Measurements from ENCODE around the gene MYO3A. TPM values are rescaled to one million over a fixed set of nuclear protein-coding genes. Genes with fewer than 3 reads are reported as not detected.

The MYO3A gene
- polyA plus RNA-seq (2013, experiment 1 of 2): 0.06 TPM
- polyA plus RNA-seq (2013, experiment 2 of 2): 0.08 TPM

- H4K91ac ChIP-seq (ENCODE audit: low read depth, low read length, poor library complexity): no peak within 1 kb of the TSS
- peak within 1 kb of the TSS; percentile 76 for H3K18ac ChIP-seq (ENCODE audit: low read length)
- H2AK5ac ChIP-seq (ENCODE audit: low read depth, low read length): no peak within 1 kb of the TSS
- no peak within 1 kb of the TSS for H3K23ac ChIP-seq (ENCODE audit: low read depth, low read length, poor library complexity)
- H2BK15ac ChIP-seq (ENCODE audit: low read length): no peak within 1 kb of the TSS
- peak within 1 kb of the TSS; percentile 77 for H3K9ac ChIP-seq (ENCODE audit: low read depth, low read length, poor library complexity)
- H3K4me2 ChIP-seq (ENCODE audit: insufficient read depth, low read length, poor library complexity, severe bottlenecking): peak within 1 kb of the TSS; percentile 90
- H3K4me3 ChIP-seq (ENCODE audit: low read length in 2 of 2): peak within 1 kb of the TSS; percentile 51 to 66
- no CpG with 5 or more reads among the region's 73 CpGs for WGBS, 2 donors (ENCODE audit: extremely low coverage in 2 of 2, insufficient read length in 2 of 2, insufficient replicate concordance in 1 of 2)
- no peak within 1 kb of the TSS for H3K27ac ChIP-seq (replicated peaks; ENCODE audit: low read length)
- no peak within 1 kb of the TSS for H4K8ac ChIP-seq (ENCODE audit: low read depth, low read length)
- no peak within 1 kb of the TSS for H2BK12ac ChIP-seq (ENCODE audit: low read length)
- H3K14ac ChIP-seq (ENCODE audit: low read length): no peak within 1 kb of the TSS
- H3K9me3 ChIP-seq (replicated peaks in 1 of 2; ENCODE audit: control insufficient read depth in 2 of 2, insufficient read depth in 1 of 2, low read depth in 1 of 2, low read length in 2 of 2): no peaks in the 10 kb centered on the region
- H3K36me3 ChIP-seq (replicated peaks in 1 of 2; ENCODE audit: control insufficient read depth in 2 of 2, insufficient read depth in 2 of 2, low read length in 2 of 2): no peaks in the 10 kb centered on the region
- no peak within 1 kb of the TSS for H2BK5ac ChIP-seq (ENCODE audit: low read length)
- peak; percentile 31 for DNase-seq (ENCODE audit: low spot score)
- no peak within 1 kb of the TSS for H2BK120ac ChIP-seq (ENCODE audit: low read depth, low read length)
- H3K27me3 ChIP-seq (ENCODE audit: control insufficient read depth in 3 of 3, insufficient read depth in 3 of 3, low read depth in 1 of 3, low read length in 3 of 3): peaks cover 6 to 32% (median 18%) of the 10 kb centered on the region in 3 experiments
- H2AFZ ChIP-seq (ENCODE audit: low read length): peak within 1 kb of the TSS; percentile 92
- H3K79me1 ChIP-seq (ENCODE audit: low read depth, low read length): no peaks in the 10 kb centered on the region
- H3K4ac ChIP-seq (ENCODE audit: low read length): no peak within 1 kb of the TSS
- peaks cover 0 to 5% of the 10 kb centered on the region in 2 donors for H3K4me1 ChIP-seq (ENCODE audit: control insufficient read depth in 2 of 2, insufficient read depth in 1 of 2, low read depth in 1 of 2, low read length in 2 of 2)
These were observed at the start of gene MYO3A for GRCh38 chr10:25933653-25934608. Gene MYO3A (plus strand): TSS chr10:25934229. CDS start chr10:25952111, 17,882 bp downstream.

- H2BK12ac ChIP-seq (ENCODE audit: low read length): no peak overlapping the region
- H2BK15ac ChIP-seq (ENCODE audit: low read length): no peak overlapping the region
- H3K14ac ChIP-seq (ENCODE audit: low read length): no peak overlapping the region
- H3K79me1 ChIP-seq (ENCODE audit: low read depth, low read length): no peaks in the 10 kb centered on the region
- no peak overlapping the region for H3K9ac ChIP-seq (ENCODE audit: low read depth, low read length, poor library complexity)
- H3K27ac ChIP-seq (replicated peaks; ENCODE audit: low read length): no peak overlapping the region
- no peak overlapping the region for H3K4ac ChIP-seq (ENCODE audit: low read length)
- no peak overlapping the region for H4K91ac ChIP-seq (ENCODE audit: low read depth, low read length, poor library complexity)
- no peak overlapping the region for H2BK120ac ChIP-seq (ENCODE audit: low read depth, low read length)
- no peaks in the 10 kb centered on the region for H3K27me3 ChIP-seq (ENCODE audit: control insufficient read depth in 3 of 3, insufficient read depth in 3 of 3, low read depth in 1 of 3, low read length in 3 of 3)
- H3K9me3 ChIP-seq (replicated peaks in 1 of 2; ENCODE audit: control insufficient read depth in 2 of 2, insufficient read depth in 1 of 2, low read depth in 1 of 2, low read length in 2 of 2): peaks cover 3 to 4% of the 10 kb centered on the region in 2 donors
- H2AK5ac ChIP-seq (ENCODE audit: low read depth, low read length): no peak overlapping the region
- H3K4me3 ChIP-seq (ENCODE audit: low read length in 2 of 2): no peak overlapping the region
- H3K4me2 ChIP-seq (ENCODE audit: insufficient read depth, low read length, poor library complexity, severe bottlenecking): no peak overlapping the region
- no peaks in the 10 kb centered on the region for H3K36me3 ChIP-seq (replicated peaks in 1 of 2; ENCODE audit: control insufficient read depth in 2 of 2, insufficient read depth in 2 of 2, low read length in 2 of 2)
- WGBS, 2 donors (ENCODE audit: extremely low coverage in 2 of 2, insufficient read length in 2 of 2, insufficient replicate concordance in 1 of 2): no CpG with 5 or more reads among the region's 5 CpGs
- H2BK5ac ChIP-seq (ENCODE audit: low read length): no peak overlapping the region
- H3K18ac ChIP-seq (ENCODE audit: low read length): no peak overlapping the region
- DNase-seq (ENCODE audit: low spot score): no peak
- no peak overlapping the region for H4K8ac ChIP-seq (ENCODE audit: low read depth, low read length)
- no peak overlapping the region for H3K23ac ChIP-seq (ENCODE audit: low read depth, low read length, poor library complexity)
- H2AFZ ChIP-seq (ENCODE audit: low read length): no peak overlapping the region
- peaks cover 0 to 4% of the 10 kb centered on the region in 2 donors for H3K4me1 ChIP-seq (ENCODE audit: control insufficient read depth in 2 of 2, insufficient read depth in 1 of 2, low read depth in 1 of 2, low read length in 2 of 2)
These were observed 45.4 kb upstream of the MYO3A start for GRCh38 chr10:25888627-25889026.

GRCh38 chr10:25890995-25891394, 43.0 kb upstream of the MYO3A start:
- no peak overlapping the region for H3K18ac ChIP-seq (ENCODE audit: low read length)
- H3K4me3 ChIP-seq (ENCODE audit: low read length in 2 of 2): no peak overlapping the region
- DNase-seq (ENCODE audit: low spot score): no peak
- no peak overlapping the region for H4K8ac ChIP-seq (ENCODE audit: low read depth, low read length)
- H2AK5ac ChIP-seq (ENCODE audit: low read depth, low read length): no peak overlapping the region
- no peaks in the 10 kb centered on the region for H3K36me3 ChIP-seq (replicated peaks in 1 of 2; ENCODE audit: control insufficient read depth in 2 of 2, insufficient read depth in 2 of 2, low read length in 2 of 2)
- no peak overlapping the region for H3K4ac ChIP-seq (ENCODE audit: low read length)
- peaks cover 0 to 4% of the 10 kb centered on the region in 2 donors for H3K4me1 ChIP-seq (ENCODE audit: control insufficient read depth in 2 of 2, insufficient read depth in 1 of 2, low read depth in 1 of 2, low read length in 2 of 2)
- peaks cover 3 to 4% of the 10 kb centered on the region in 2 donors for H3K9me3 ChIP-seq (replicated peaks in 1 of 2; ENCODE audit: control insufficient read depth in 2 of 2, insufficient read depth in 1 of 2, low read depth in 1 of 2, low read length in 2 of 2)
- no peak overlapping the region for H3K23ac ChIP-seq (ENCODE audit: low read depth, low read length, poor library complexity)
- H2BK12ac ChIP-seq (ENCODE audit: low read length): no peak overlapping the region
- no peak overlapping the region for H2BK5ac ChIP-seq (ENCODE audit: low read length)
- no peak overlapping the region for H3K9ac ChIP-seq (ENCODE audit: low read depth, low read length, poor library complexity)
- no peak overlapping the region for H2BK15ac ChIP-seq (ENCODE audit: low read length)
- H3K4me2 ChIP-seq (ENCODE audit: insufficient read depth, low read length, poor library complexity, severe bottlenecking): no peak overlapping the region
- H2AFZ ChIP-seq (ENCODE audit: low read length): no peak overlapping the region
- no peak overlapping the region for H3K27ac ChIP-seq (replicated peaks; ENCODE audit: low read length)
- H3K27me3 ChIP-seq (ENCODE audit: control insufficient read depth in 3 of 3, insufficient read depth in 3 of 3, low read depth in 1 of 3, low read length in 3 of 3): peaks cover 0 to 5% (median 0%) of the 10 kb centered on the region in 3 experiments
- H4K91ac ChIP-seq (ENCODE audit: low read depth, low read length, poor library complexity): no peak overlapping the region
- H3K79me1 ChIP-seq (ENCODE audit: low read depth, low read length): no peaks in the 10 kb centered on the region
- H2BK120ac ChIP-seq (ENCODE audit: low read depth, low read length): no peak overlapping the region
- H3K14ac ChIP-seq (ENCODE audit: low read length): no peak overlapping the region
- no CpG with 5 or more reads among the region's 2 CpGs for WGBS, 2 donors (ENCODE audit: extremely low coverage in 2 of 2, insufficient read length in 2 of 2, insufficient replicate concordance in 1 of 2)

GRCh38 chr10:25895856-25896255, 38.2 kb upstream of the MYO3A start:
- Histone ChIP-seq H2BK120ac (ENCODE audit: low read depth, low read length) (no peak overlapping the region), H2BK12ac (ENCODE audit: low read length) (no peak overlapping the region), H3K23ac (ENCODE audit: low read depth, low read length, poor library complexity) (no peak overlapping the region), H3K4me2 (ENCODE audit: insufficient read depth, low read length, poor library complexity, severe bottlenecking) (no peak overlapping the region), H3K4ac (ENCODE audit: low read length) (no peak overlapping the region), H4K91ac (ENCODE audit: low read depth, low read length, poor library complexity) (no peak overlapping the region), H3K14ac (ENCODE audit: low read length) (no peak overlapping the region), H2BK5ac (ENCODE audit: low read length) (no peak overlapping the region), H3K9ac (ENCODE audit: low read depth, low read length, poor library complexity) (no peak overlapping the region), H3K79me1 (ENCODE audit: low read depth, low read length) (no peaks in the 10 kb centered on the region), H4K8ac (ENCODE audit: low read depth, low read length) (no peak overlapping the region), H3K36me3 (replicated peaks in 1 of 2; ENCODE audit: control insufficient read depth in 2 of 2, insufficient read depth in 2 of 2, low read length in 2 of 2) (no peaks in the 10 kb centered on the region), H2BK15ac (ENCODE audit: low read length) (no peak overlapping the region), H3K4me3 (ENCODE audit: low read length in 2 of 2) (no peak overlapping the region), H2AFZ (ENCODE audit: low read length) (no peak overlapping the region), H3K18ac (ENCODE audit: low read length) (no peak overlapping the region), H2AK5ac (ENCODE audit: low read depth, low read length) (no peak overlapping the region), H3K27ac (replicated peaks; ENCODE audit: low read length) (no peak overlapping the region), H3K9me3 (replicated peaks in 1 of 2; ENCODE audit: control insufficient read depth in 2 of 2, insufficient read depth in 1 of 2, low read depth in 1 of 2, low read length in 2 of 2) (peaks cover 3 to 4% of the 10 kb centered on the region in 2 donors), H3K4me1 (ENCODE audit: control insufficient read depth in 2 of 2, insufficient read depth in 1 of 2, low read depth in 1 of 2, low read length in 2 of 2) (peaks cover 0 to 6% of the 10 kb centered on the region in 2 donors), H3K27me3 (ENCODE audit: control insufficient read depth in 3 of 3, insufficient read depth in 3 of 3, low read depth in 1 of 3, low read length in 3 of 3) (peaks cover 0 to 5% (median 0%) of the 10 kb centered on the region in 3 experiments)
- no CpG with 5 or more reads among the region's 5 CpGs for WGBS, 2 donors (ENCODE audit: extremely low coverage in 2 of 2, insufficient read length in 2 of 2, insufficient replicate concordance in 1 of 2)
- no peak for DNase-seq (ENCODE audit: low spot score)

Measured in neuronal stem cell (in vitro differentiated cells).